Measurements from ENCODE around the gene GALK2.

GRCh38 chr15:49163678-49164077 lies 6.4 kb upstream of the GALK2 start:
- TF ChIP-seq CTCF (IDR thresholded peaks at IDR 0.05): no peak
- no peak for TF ChIP-seq POLR2A (IDR thresholded peaks at IDR 0.05)
